Neuron (in vitro differentiated cells): ENCODE measurements around the gene IL21R.

Source experiments
- H2AFZ ChIP-seq: one replicate; pipeline ENCODE4 v1.6.1; 2013; ENCODE audit warnings: low read depth, mild to moderate bottlenecking, inconsistent platforms, low read length, moderate library complexity
- H3K27me3 ChIP-seq: one replicate; pipeline ENCODE4 v1.6.1; 2013; ENCODE audit warnings: low read length; ENCODE audit not compliant: insufficient read depth
- H3K36me3 ChIP-seq: one replicate; pipeline ENCODE4 v1.6.1; 2013; ENCODE audit warnings: low read length; ENCODE audit not compliant: insufficient read depth
- H3K4me1 ChIP-seq: one replicate; pipeline ENCODE4 v1.6.1; 2013; ENCODE audit warnings: low read length; ENCODE audit not compliant: insufficient read depth
- H3K4me3 ChIP-seq: 2 replicates; pipeline ENCODE4 v1.5.1; 2013; ENCODE audit warnings: mild to moderate bottlenecking, low read length, moderate library complexity
- H3K9me3 ChIP-seq: one replicate; pipeline ENCODE4 v1.6.1; 2013; ENCODE audit warnings: low read length

The IL21R gene

DNA sequence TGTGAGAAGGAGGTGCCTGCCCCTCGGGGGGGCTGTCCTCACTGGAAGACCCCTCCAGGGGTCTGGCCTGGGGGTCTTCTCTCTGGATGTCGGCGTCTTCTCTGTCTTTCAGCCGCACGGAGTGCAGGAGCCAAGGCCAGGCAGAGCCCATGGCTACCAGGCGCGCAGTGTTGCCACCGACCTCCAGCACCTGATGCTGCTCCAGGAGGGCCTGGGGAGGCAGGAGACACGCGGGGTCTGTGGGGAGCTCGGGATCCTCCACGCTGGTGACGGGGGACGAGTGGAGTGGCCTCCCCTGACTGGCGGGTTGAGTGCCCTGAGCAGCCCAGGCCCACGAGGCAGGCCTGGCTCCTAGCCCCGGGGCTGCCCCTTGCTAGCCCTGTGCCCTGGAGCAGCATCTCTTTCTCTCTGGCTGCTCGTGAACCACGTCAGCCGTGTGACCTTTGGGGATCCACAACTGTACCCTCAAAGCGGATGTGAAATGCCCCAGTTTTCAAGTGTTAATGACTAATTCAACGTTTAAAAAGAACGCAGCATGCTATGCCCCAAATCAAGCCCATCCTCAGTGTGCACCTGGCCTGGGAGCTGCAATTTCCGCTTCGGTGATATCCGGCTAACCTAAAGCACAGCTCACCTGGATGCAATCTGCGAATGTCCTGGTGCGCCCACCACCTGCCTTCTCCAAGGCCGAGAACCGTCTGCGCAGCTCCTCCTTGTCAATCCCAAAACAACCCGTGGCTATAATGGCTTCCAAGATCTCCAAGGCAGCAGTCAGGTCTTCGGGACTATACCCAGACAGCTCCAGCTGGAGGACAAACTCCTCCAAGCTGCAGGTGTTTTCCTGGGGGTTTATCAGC lies 62.9 kb downstream of the IL21R start:
- Histone ChIP-seq H3K27me3 (no peaks in the 10 kb centered on the region), H3K4me3 (no peak overlapping the region), H3K9me3 (peaks cover 10% of the 10 kb centered on the region), H3K4me1 (no peaks in the 10 kb centered on the region), H2AFZ (no peak overlapping the region), H3K36me3 (peaks cover 89% of the 10 kb centered on the region)

DNA sequence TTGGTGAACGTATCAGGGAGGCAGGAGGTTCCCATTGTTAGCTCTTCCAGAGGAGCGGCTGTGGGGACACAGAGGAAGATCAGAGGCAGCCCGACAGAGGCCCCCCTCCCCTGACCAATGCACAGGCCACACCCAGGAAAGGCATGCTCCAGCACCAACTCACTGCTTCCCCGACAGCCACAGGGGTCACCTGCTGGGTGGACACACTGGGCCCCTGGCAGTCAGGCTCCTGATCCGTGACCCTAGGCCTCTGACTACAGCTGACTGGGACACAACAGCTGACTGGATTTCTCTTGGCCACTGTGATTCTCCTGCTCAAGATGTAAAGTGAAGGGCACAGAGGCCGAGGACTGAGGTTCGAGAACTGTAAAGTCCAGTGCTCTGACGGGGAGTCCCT lies 63.5 kb downstream of the IL21R start:
- no peak overlapping the region for H2AFZ ChIP-seq
- no peak overlapping the region for H3K4me3 ChIP-seq
- peaks cover 10% of the 10 kb centered on the region for H3K9me3 ChIP-seq
- H3K4me1 ChIP-seq, result no peaks in the 10 kb centered on the region
- H3K36me3 ChIP-seq, result peaks cover 92% of the 10 kb centered on the region
- H3K27me3 ChIP-seq, result no peaks in the 10 kb centered on the region

DNA sequence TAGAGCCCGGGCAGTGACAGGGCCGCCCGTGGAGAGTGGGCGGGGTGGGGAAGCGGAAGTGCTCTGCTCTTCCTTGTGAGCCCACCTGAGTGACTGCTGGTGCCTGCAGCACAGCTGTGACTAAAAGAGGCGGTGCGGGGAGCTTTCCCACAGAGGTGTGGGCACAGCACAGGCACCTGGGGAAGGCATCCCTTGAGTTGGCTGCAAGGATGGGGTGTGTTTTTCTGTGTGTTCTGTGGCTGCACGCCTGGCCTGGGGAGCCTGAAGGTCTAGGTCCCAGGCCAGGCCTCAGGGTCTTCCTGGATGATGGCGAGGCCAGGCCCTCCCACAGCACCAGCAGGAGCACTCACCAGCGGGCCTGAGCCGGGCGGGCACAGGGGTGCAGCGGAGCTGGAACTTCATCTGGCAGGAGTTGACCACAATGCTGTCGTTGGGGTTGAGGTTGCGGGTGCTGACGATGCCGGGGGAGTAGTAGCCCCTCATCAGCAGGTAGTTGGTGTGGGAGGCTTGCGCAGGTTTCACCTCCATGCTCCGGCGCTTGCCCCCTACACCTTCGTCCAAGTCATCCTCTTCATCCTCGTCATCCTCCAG lies 67.1 kb downstream of the IL21R start:
- Histone ChIP-seq H3K36me3 (peaks cover 97% of the 10 kb centered on the region), H3K27me3 (no peaks in the 10 kb centered on the region), H2AFZ (no peak overlapping the region), H3K4me3 (no peak overlapping the region), H3K4me1 (no peaks in the 10 kb centered on the region), H3K9me3 (peaks cover 10% of the 10 kb centered on the region)

DNA sequence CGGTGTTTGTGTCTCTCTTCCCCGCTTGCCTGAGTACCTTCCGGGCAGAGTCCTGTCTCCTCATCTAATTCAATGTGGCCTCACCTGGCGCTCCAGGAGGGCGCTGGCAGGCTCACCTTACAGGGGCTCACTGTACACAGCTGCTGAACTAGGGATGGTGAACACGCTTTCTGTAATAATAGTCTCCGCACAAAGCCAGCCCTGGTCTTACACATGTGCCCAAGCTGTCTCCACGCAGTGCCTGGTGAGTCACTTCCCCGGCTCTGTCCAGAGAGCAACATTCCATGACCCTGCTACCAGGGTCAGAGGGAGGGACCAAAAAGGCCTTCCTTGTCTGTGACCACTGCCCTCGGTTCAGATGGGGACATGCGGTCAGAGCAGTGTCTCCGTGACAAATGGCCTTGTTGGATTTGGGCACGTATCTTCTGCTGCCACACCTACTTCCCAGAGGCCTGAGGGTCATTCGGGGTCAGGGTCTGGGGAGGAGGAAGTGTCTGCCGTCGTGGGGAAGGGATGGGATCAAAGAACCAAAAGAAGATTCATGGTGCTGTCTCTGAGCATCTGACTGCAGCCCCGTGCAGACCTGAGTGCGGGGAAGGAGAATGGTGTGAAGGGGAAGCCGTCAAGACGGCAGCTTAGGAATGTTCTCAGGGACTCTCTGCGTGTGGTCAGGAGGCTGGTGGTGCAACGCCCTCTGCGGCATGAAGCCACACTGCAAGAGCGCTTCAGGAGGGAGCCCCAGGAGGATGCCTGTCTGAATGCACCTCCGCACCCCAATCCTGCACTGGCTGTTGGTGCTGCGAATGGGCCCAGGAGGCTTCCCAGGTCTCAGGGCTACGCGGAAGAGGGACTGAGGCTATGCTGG lies 68.8 kb downstream of the IL21R start:
- H2AFZ ChIP-seq, result no peak overlapping the region

DNA sequence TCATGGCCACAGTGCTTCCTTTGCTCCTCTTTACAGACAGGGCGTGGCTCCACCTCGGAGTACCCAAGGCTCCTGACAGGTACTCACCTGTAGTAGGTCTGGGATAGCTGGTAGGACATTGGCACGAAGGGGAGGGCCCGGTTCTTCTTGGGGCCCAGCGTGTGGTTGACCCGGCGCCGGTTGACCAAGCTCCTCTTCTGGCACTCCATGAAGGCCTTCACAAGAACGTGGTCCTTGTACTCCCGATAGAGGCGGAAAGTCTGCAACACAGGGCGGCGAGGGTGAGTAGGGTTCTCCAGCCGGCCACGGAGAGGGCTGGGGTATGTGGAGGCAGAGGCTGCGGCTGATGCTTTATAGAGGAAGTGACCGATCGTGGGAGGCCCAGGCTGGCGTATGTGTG lies 69.7 kb downstream of the IL21R start:
- Histone ChIP-seq H3K27me3 (no peaks in the 10 kb centered on the region), H3K36me3 (peaks cover 96% of the 10 kb centered on the region), H3K4me3 (no peak overlapping the region), H2AFZ (no peak overlapping the region), H3K9me3 (peaks cover 10% of the 10 kb centered on the region), H3K4me1 (no peaks in the 10 kb centered on the region)

More for the DNA sequence above, 68.8 kb downstream of the IL21R start:
- H3K9me3 ChIP-seq, result peaks cover 10% of the 10 kb centered on the region
- H3K4me1 ChIP-seq, result no peaks in the 10 kb centered on the region
- H3K4me3 ChIP-seq, result no peak overlapping the region
- no peaks in the 10 kb centered on the region for H3K27me3 ChIP-seq
- peaks cover 96% of the 10 kb centered on the region for H3K36me3 ChIP-seq

DNA sequence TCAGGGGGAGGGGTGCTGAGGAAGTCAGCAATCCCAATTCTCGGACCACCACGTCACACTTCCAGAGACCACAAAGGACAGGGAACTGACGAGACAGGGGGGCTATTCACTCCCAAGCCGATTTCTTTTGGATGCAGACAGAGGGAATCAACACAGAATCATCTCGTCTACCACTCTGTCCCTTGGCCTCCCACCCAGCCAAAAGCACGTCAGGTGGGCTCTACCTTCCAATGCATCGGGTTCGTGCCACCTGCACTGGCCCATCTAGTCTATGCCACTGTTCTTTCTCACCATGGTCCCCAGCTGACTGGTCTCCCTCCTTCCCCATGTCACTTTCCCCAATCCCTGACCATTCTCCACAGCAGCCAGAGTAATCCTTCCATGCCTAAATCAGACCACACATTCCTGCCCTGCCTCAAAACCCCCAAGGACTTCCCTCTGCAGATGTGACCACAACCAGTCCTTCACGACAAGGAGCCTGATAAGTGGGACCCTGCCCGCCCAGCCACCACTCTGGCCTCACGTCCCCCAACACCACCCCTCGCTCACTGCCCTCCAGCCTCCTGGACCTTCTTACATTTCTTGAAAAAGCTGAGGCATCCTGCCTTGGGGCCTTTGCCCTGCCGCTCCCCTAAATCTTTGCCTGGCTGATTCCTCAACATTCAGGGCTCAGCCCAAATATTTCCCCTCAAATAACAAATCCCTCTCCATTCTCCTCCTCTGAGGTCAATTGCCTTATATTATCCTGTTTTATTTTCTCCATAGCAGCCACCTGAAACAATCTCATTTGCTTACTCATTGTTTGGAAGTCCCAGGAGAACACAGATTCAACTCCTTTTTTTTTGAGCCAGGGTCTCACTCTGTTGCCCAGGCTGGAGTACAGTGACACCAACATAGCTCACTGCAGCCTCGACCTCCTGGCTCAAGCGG lies 70.4 kb downstream of the IL21R start:
- Histone ChIP-seq H2AFZ (no peak overlapping the region), H3K4me3 (no peak overlapping the region), H3K27me3 (no peaks in the 10 kb centered on the region), H3K4me1 (no peaks in the 10 kb centered on the region), H3K36me3 (peaks cover 96% of the 10 kb centered on the region), H3K9me3 (peaks cover 8% of the 10 kb centered on the region)

DNA sequence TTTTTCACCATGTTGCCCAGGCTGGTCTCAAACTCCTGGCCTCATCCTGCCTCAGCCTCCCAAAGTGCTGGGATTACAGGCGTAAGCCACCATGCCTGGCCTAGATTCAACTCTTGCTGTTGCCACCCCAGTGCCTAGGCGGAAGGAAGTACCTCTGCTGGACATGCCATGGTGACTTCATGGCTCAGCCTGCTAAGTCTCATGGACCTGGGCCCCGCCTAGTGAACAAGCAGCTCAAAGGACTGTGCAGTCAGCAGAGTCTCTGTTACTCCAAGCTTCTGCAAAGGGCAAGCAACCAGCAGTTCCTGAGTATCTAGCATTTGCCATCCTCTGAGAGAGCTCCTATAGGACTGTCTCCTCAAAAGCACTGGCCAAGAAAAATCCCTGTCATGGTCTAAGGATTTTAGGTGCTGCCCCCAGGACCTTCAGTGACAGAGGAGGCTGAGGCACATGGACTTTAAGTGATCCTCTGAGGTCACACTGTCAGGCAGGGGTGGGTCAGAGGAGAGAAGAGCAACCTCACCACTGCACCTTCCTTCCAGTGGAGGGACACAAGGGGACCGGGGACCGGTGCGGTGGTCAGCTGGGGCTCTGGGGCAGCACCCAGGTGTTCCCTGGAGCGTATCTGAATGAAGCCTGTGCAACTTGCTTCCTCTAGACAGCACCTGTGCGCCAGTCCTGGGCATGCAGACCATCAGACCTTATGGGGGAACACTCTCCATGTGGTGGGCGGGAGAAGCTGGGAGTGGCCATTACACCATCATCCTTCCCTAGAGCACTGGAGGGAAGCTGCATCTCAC lies 71.3 kb downstream of the IL21R start:
- Histone ChIP-seq H3K4me1 (no peaks in the 10 kb centered on the region), H2AFZ (no peak overlapping the region), H3K27me3 (no peaks in the 10 kb centered on the region), H3K36me3 (peaks cover 97% of the 10 kb centered on the region), H3K9me3 (peaks cover 5% of the 10 kb centered on the region), H3K4me3 (no peak overlapping the region)

DNA sequence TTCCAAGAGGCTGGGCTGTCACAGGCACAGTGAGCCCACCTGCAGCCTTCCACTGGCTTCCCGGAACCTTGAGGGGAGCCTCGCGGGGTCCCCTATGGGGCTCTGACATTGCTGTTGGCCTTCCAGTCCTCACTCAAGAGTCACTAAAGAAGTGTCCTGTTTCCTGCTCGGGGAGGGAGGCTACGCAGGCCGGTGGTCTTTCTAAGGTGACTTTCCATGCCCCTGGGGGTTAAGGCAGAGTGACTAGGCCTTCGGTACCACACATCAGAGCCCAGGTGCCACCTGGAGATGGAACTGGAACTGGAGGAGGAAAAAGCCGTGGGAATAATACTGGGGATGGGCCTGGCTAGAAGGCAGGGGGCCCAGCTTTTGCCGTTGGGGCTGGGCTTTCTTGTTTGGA lies 72.1 kb downstream of the IL21R start:
- Histone ChIP-seq H3K36me3 (peaks cover 96% of the 10 kb centered on the region), H3K4me3 (no peak overlapping the region), H2AFZ (no peak overlapping the region), H3K4me1 (no peaks in the 10 kb centered on the region), H3K27me3 (no peaks in the 10 kb centered on the region), H3K9me3 (peaks cover 5% of the 10 kb centered on the region)

DNA sequence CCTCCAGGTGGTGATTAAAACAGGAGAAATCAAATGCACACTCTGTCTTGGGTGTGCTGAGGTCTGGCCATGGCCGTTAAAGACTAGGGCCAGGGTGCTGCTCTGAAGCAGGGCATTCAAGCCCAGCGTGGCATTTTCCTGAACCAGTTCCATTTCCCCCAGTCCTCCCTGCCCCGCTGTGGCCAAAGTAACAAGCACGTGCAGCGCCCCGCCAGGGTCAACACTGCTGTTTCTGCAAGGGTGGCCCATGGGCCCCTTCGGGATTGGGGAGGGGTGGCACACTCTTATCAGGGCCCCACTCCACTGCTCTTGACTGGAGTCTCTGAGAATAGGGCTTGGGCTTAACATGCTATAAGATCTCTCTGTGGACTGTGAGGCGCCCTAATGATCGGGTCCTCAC lies 72.9 kb downstream of the IL21R start:
- Histone ChIP-seq H3K4me1 (no peaks in the 10 kb centered on the region), H2AFZ (no peak overlapping the region), H3K4me3 (no peak overlapping the region), H3K9me3 (no peaks in the 10 kb centered on the region), H3K27me3 (no peaks in the 10 kb centered on the region), H3K36me3 (peaks cover 87% of the 10 kb centered on the region)

DNA sequence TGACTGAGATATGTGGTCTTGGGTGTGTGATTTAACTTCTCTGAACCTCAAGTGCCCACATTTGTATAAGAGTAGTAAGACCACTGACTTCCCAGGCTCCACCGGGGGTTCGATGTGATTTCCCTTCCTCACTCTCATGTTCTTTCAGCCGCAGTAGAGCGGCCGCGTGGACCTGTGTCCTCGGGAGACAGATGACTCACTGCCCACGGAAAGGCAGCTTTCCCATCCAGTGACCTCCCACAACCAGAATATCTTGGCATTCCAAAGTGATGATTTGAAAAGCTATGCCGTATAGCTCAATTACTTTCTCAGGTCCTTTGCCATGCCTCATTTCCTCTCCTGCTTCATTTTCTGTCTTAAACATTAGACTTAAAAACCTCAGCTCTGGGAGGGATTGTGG lies 73.6 kb downstream of the IL21R start:
- peaks cover 86% of the 10 kb centered on the region for H3K36me3 ChIP-seq
- no peaks in the 10 kb centered on the region for H3K27me3 ChIP-seq
- no peaks in the 10 kb centered on the region for H3K9me3 ChIP-seq
- no peaks in the 10 kb centered on the region for H3K4me1 ChIP-seq
- H2AFZ ChIP-seq, result no peak overlapping the region
- no peak overlapping the region for H3K4me3 ChIP-seq

DNA sequence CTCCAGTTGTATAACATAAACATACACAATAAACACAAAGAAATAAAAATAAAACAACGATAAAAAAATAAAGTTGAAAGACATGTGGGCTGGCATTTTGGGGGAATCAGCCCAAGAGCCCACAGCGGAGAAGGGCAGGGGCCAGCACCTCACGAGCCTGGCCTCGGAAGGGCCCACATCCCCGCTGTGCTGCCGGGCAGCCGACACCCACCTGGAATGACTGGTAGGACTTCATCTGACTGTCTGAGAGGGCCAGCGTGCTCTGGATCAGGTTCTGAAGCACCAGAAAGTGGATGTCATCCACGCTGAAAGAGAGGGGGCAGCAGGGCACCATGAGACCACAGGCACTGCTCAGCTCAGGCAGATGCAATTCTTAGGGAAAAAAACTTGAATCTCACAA lies 74.3 kb downstream of the IL21R start:
- H3K4me3 ChIP-seq, result no peak overlapping the region
- no peak overlapping the region for H2AFZ ChIP-seq
- no peaks in the 10 kb centered on the region for H3K27me3 ChIP-seq
- H3K9me3 ChIP-seq, result no peaks in the 10 kb centered on the region
- H3K4me1 ChIP-seq, result no peaks in the 10 kb centered on the region
- peaks cover 86% of the 10 kb centered on the region for H3K36me3 ChIP-seq

DNA sequence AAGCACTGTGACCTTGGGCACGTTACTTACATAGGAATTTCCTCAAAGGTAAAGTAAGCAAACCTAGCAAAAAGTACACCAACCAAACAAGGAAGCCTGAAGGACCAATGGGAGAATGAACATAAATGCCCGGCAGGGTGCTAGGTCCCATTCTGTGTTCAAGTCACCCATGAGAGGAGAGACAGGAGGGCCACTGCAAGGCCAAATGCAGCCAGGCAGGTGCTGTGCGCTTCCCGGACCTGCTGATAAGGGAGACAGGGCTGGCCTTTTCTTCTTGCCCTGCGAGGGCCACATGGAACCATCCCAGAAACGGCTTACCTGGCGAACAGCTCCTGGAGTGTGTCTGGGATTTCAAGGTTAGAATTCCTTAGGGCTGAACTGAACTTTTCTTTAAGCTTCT lies 78.8 kb downstream of the IL21R start:
- Histone ChIP-seq H3K36me3 (peaks cover 88% of the 10 kb centered on the region), H2AFZ (no peak overlapping the region), H3K9me3 (no peaks in the 10 kb centered on the region)

More for the DNA sequence above, 78.8 kb downstream of the IL21R start:
- Histone ChIP-seq H3K4me1 (no peaks in the 10 kb centered on the region), H3K4me3 (no peak overlapping the region), H3K27me3 (no peaks in the 10 kb centered on the region)
